GM12865 (cell line): Measurements from ENCODE around the gene GPR37L1.

ENCODE experiments used
- DNase-seq: peaks from one replicate; pipeline ENCODE4 v3.0.0; 2010; ENCODE audit warnings: low read depth
- H3K4me3 ChIP-seq: 2 replicates; pipeline ENCODE4 v1.5.1; 2011; ENCODE audit warnings: mild to moderate bottlenecking, low read depth, low read length, control low read depth
- CTCF ChIP-seq: IDR thresholded peaks from 2 replicates; pipeline ENCODE4 v1.5.1; 2011; ENCODE audit warnings: low read length, control low read depth, low read depth, inconsistent platforms; ENCODE audit not compliant: insufficient read depth; ENCODE audit errors: missing control alignments

GPR37L1 gene

DNA sequence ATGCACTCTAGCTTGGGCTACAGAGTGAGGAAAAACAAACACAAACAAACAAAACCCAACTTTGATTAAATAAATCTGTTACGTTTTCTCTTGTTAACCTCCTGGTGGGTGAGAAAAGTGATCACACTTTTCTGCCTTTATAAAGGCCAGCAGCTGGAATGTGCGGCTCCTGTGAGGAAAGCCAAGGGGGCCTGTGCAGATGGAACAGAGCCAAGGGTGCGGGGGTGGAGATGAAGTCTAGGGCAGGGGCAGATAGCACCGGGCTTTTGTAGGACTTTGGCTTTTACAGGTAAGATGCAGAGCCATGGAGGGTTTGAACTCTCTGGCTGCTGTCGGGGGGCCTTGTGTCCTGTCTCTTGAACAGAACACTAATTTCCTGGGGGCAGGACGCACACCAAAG is 40.7 kb upstream of the GPR37L1 start:
- TF ChIP-seq CTCF: no peak
- H3K4me3 ChIP-seq: no peak overlapping the region
- no peak for DNase-seq

GRCh38 chr1:202084791-202085681 is 37.7 kb upstream of the GPR37L1 start:
- no peak for DNase-seq
- H3K4me3 ChIP-seq: no peak overlapping the region
- no peak for TF ChIP-seq CTCF

DNA sequence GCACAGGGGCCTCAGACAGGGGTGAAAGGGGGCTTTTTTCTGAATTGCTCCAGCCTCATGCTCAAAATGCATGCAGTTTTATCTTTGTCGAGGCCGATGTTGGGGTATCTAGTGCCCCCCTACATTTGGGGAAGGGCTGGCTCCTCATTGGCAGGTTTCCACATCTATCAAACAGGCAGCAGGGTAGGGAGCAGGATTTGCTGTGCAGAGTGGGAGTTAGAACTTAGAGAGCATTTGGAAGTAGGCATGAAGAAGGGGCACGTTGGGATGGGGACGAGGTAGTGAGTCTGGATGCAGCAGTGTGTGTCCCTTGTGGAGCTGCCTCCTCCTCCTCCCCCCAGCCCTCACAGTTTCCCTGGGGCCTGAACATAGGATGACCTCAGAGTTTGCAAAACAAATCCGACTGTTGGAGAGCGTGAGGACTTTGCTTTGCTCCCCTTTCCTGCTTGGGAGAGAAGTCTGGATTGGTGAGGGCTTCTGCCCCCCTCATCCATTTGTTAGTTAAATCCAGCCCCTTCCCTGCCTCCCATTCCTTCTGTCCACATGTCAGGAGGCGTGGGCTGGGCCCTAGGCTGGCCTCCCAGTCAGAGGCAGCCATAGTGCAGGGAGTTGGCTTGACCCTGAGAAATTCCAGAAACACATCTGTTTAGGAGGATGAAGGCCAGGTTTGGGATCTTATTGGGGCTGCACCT is 36.9 kb upstream of the GPR37L1 start:
- DNase-seq: no peak
- H3K4me3 ChIP-seq: no peak overlapping the region

GRCh38 chr1:202086579-202087350 is 36.0 kb upstream of the GPR37L1 start:
- H3K4me3 ChIP-seq: no peak overlapping the region
- DNase-seq: no peak

More for the DNA sequence above, 36.9 kb upstream of the GPR37L1 start:
- TF ChIP-seq CTCF: no peak

DNA sequence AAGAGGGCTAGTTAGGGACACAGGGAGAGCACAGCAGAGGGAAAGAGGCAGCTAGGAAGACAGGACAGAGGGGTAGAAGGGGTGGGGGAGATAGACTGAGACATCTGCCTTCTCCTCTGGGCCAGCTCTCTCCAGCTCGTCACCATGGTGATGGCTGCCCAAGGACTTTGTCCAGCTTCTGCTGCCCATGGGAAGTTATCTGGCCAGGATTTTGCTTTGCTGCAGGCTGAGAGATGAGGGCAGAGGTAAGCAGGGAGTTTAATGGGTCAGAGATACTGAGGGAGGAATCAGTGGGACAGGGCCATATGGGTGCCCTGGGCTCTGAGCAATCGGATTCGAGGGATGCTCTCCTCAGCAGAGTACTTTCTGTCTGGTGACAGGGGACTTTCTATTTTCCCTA is 34.5 kb upstream of the GPR37L1 start:
- no peak overlapping the region for H3K4me3 ChIP-seq
- no peak for TF ChIP-seq CTCF
- no peak for DNase-seq

More at GRCh38 chr1:202086579-202087350, 36.0 kb upstream of the GPR37L1 start:
- TF ChIP-seq CTCF: no peak

- no peak overlapping the region for H3K4me3 ChIP-seq
- no peak for DNase-seq
- TF ChIP-seq CTCF: no peak
These were observed 31.7 kb upstream of the GPR37L1 start for GRCh38 chr1:202090994-202091393.
